ENCODE results near the gene CCDC57. TPM values are rescaled to one million over a fixed set of nuclear protein-coding genes. Genes with fewer than 3 reads are reported as not detected.

Gene CCDC57
- total RNA-seq (2012; rRNA removed), result 6.9 and 7.3 TPM in 2 replicates
- polyA plus RNA-seq (2012; rRNA removed), result 31.3 and 32.4 TPM in 2 replicates
- 5.1 and 6.2 TPM in 2 replicates for polyA plus RNA-seq (2012; cell fraction: cytosol; rRNA removed)
- 259 and 322 TPM in 2 replicates for polyA plus RNA-seq (2012; cell fraction: nucleus; rRNA removed; ENCODE audit: low replicate concordance)
- Bru-seq, nascent RNA, result percentile 65 among the genes with signal in this experiment
- BruChase-seq, experiment 1, labeled RNA remaining after a 6-hour chase, result percentile 85 among the genes with signal in this experiment
- percentile 81 among the genes with signal in this experiment for BruChase-seq, experiment 2, labeled RNA remaining after a 2-hour chase
- long read RNA-seq, partial matches to known transcripts, result 4 of 19 reads
- long read RNA-seq, other reads (novel, unspliced or antisense), result 14 of 19 reads

GRCh38 chr17:82212331-82213250 is at the start of gene CCDC57:
Gene CCDC57, minus strand, starts transcription at chr17:82212842. Its CDS starts 10,898 bp downstream, at chr17:82201944.
- H3K18ac ChIP-seq (ENCODE audit: low read depth, low read length), result no peak within 1 kb of the TSS
- 0 out of 2 replicates have a peak within 1 kb of the TSS, but pooled peaks have one; percentile 55 for H2BK20ac ChIP-seq (ENCODE audit: low read depth, low read length)
- in situ Hi-C loops (cut with MboI; ENCODE audit: low sequenced_read_pairs) (no loop called here), intact Hi-C loops (cut with micrococcal nuclease) (no loop called here), dilution Hi-C loops (cut with HindIII; ENCODE audit: low sequenced_read_pairs, unreplicated experiment) (no loop called here)
- ChIA-PET POLR2A (ENCODE audit: unreplicated experiment) (no interaction called here), CTCF (no interaction called here)
- peak within 1 kb of the TSS; percentile 71 for H3K9ac ChIP-seq (ENCODE audit: low read depth, low read length)
- H3K4ac ChIP-seq (ENCODE audit: low read depth, low read length), result peak within 1 kb of the TSS; percentile 90
- H2BK120ac ChIP-seq (ENCODE audit: low read depth, low read length), result peak within 1 kb of the TSS; percentile 79
- H3K14ac ChIP-seq (replicated peaks; ENCODE audit: low read depth, low read length), result peak within 1 kb of the TSS; percentile 90
- peak; percentile 70 for ATAC-seq (ENCODE audit: low read depth)
- H2BK15ac ChIP-seq (ENCODE audit: low read depth, low read length), result no peak within 1 kb of the TSS; the same call in 2 of the 3 replicates
- peak within 1 kb of the TSS; percentile 97 for H2AFZ ChIP-seq (replicated peaks; ENCODE audit: low read length, poor library complexity)
- peak within 1 kb of the TSS; percentile 95 for H2AK9ac ChIP-seq (replicated peaks; ENCODE audit: low read depth, low read length, poor library complexity)
- peak within 1 kb of the TSS; percentile 69 for H2AK5ac ChIP-seq (ENCODE audit: low read depth, low read length)
- H4K8ac ChIP-seq (ENCODE audit: low read depth in 2 of 2, low read length in 2 of 2), result peak within 1 kb of the TSS; percentile 2 to 85; a peak in 3 of 4 replicates
- H3K4me2 ChIP-seq (ENCODE audit: low read depth, low read length), result peak within 1 kb of the TSS; percentile 73
- H3K27ac ChIP-seq (ENCODE audit: insufficient read depth, low read length), result peak within 1 kb of the TSS; percentile 86
- TF ChIP-seq RFX5 (IDR thresholded peaks at IDR 0.05; ENCODE audit: low read depth, low read length) (no peak), MXI1 (IDR thresholded peaks at IDR 0.05; ENCODE audit: borderline replicate concordance, low read depth, low read length) (peak; percentile 73; the same call in 1 of the 2 replicates), MAZ (IDR thresholded peaks at IDR 0.05; ENCODE audit: borderline replicate concordance, low read depth, low read length) (peak; percentile 91; the same call in 1 of the 2 replicates), CHD1 (IDR thresholded peaks at IDR 0.05; ENCODE audit: low read depth, low read length) (no peak), SMC3 (IDR thresholded peaks at IDR 0.05; ENCODE audit: low read depth, low read length) (0 out of 2 replicates have a peak, but pooled peaks have one; percentile 6)
- peak within 1 kb of the TSS; percentile 78 for H2BK5ac ChIP-seq (ENCODE audit: low read depth, low read length, poor library complexity, severe bottlenecking)
- H3K4me1 ChIP-seq (ENCODE audit: control insufficient read depth, insufficient read depth, low read length), result peaks cover 34% of the 10 kb centered on the region
- no TSS peak for BruUV-seq (replicated peaks)
- WGBS, 2 experiments (ENCODE audit: extremely low coverage in 2 of 2, insufficient read length in 1 of 2), result 1% methylated on average over 50 of the region's 116 CpGs; no CpG with 5 or more reads in 1 of the 2 experiments
- no peaks in the 10 kb centered on the region for H3K9me3 ChIP-seq (ENCODE audit: control insufficient read depth, insufficient read depth, low read length)
- H4K91ac ChIP-seq (ENCODE audit: insufficient read depth, low read depth, low read length), result peak within 1 kb of the TSS; percentile 69; the same call in 1 of the 2 replicates
- peak within 1 kb of the TSS; percentile 21 for H3K56ac ChIP-seq (ENCODE audit: extremely low read depth, insufficient read depth, low read length)
- peak within 1 kb of the TSS; percentile 82; the same call in 1 of the 2 replicates for H3K23ac ChIP-seq (ENCODE audit: low read depth, low read length)
- DNase-seq, result peak; percentile 68
- no peaks in the 10 kb centered on the region for H3K27me3 ChIP-seq (ENCODE audit: control insufficient read depth, insufficient read depth, low read length)
- peaks cover 26% of the 10 kb centered on the region for H3K9me1 ChIP-seq (ENCODE audit: insufficient read depth, low read length)
- peak within 1 kb of the TSS; percentile 92 for H3K4me3 ChIP-seq (ENCODE audit: insufficient read depth, low read depth, low read length)
- peaks cover 2% of the 10 kb centered on the region; the same call in 1 of the 2 replicates for H3K36me3 ChIP-seq (ENCODE audit: control insufficient read depth, insufficient read depth, low read length)
- H4K20me1 ChIP-seq (ENCODE audit: insufficient read depth, low read length), result no peaks in the 10 kb centered on the region
- peaks cover 20 to 56% of the 10 kb centered on the region in 2 experiments; a peak in 3 of 4 replicates for H3K79me1 ChIP-seq (ENCODE audit: low read depth in 1 of 2, low read length in 2 of 2)
- peak within 1 kb of the TSS; percentile 45 for H4K5ac ChIP-seq (ENCODE audit: low read depth, low read length)

Data from IMR-90 (cell line).